Ectodermal cell (in vitro differentiated cells): Measurements from ENCODE around the gene STAC2.

ENCODE experiments used
- H3K27ac ChIP-seq: 2 replicates; pipeline ENCODE4 v1.7.0; 2013; ENCODE audit warnings: mild to moderate bottlenecking, low read depth, low read length; ENCODE audit not compliant: insufficient read depth, poor library complexity, severe bottlenecking
- H3K27me3 ChIP-seq: 2 replicates; pipeline ENCODE4 v1.7.0; 2013; ENCODE audit warnings: mild to moderate bottlenecking, low read length; ENCODE audit not compliant: insufficient read depth, control insufficient read depth, poor library complexity, severe bottlenecking
- H3K36me3 ChIP-seq: one replicate; pipeline ENCODE4 v1.7.0; 2013; ENCODE audit warnings: low read length; ENCODE audit not compliant: control insufficient read depth, insufficient read depth
- H3K4me1 ChIP-seq: one replicate; pipeline ENCODE4 v1.7.0; 2013; ENCODE audit warnings: low read length; ENCODE audit not compliant: control insufficient read depth, insufficient read depth
- H3K4me3 ChIP-seq: 2 replicates; pipeline ENCODE4 v1.7.0; 2013; ENCODE audit warnings: low read depth, low read length, control low read depth; ENCODE audit not compliant: insufficient read depth
- H3K9me3 ChIP-seq: 2 replicates; pipeline ENCODE4 v1.7.0; 2013; ENCODE audit warnings: mild to moderate bottlenecking, low read length, moderate library complexity; ENCODE audit not compliant: control insufficient read depth
- WGBS, 2 experiments: methylation state at CpG; one replicate each; pipeline ENCODE4 v1.1.7; 2013; ENCODE audit warnings: missing lambda C conversion rate in 2 of 2; 5-methylcytosine and 5-hydroxymethylcytosine counted together

STAC2 gene

GRCh38 chr17:39212195-39212810 is 13.4 kb downstream of the STAC2 start:
- H3K27me3 ChIP-seq, result peaks cover 29% of the 10 kb centered on the region
- H3K9me3 ChIP-seq, result no peaks in the 10 kb centered on the region
- H3K27ac ChIP-seq, result no peak overlapping the region
- peaks cover 22% of the 10 kb centered on the region for H3K4me1 ChIP-seq
- H3K4me3 ChIP-seq, result no peak overlapping the region
- WGBS, 2 experiments, result 87 to 91% methylated on average over 11 of the region's 11 CpGs
- no peaks in the 10 kb centered on the region for H3K36me3 ChIP-seq

GRCh38 chr17:39210093-39210434 is 15.7 kb downstream of the STAC2 start:
- H3K9me3 ChIP-seq, result no peaks in the 10 kb centered on the region
- peaks cover 22% of the 10 kb centered on the region for H3K4me1 ChIP-seq
- H3K27ac ChIP-seq, result no peak overlapping the region
- peaks cover 2% of the 10 kb centered on the region for H3K36me3 ChIP-seq
- H3K4me3 ChIP-seq, result peak overlapping the region; percentile 18
- H3K27me3 ChIP-seq, result peaks cover 25% of the 10 kb centered on the region
- WGBS, 2 experiments, result 21% methylated on average over 22 of the region's 22 CpGs

- H3K4me1 ChIP-seq, result peaks cover 22% of the 10 kb centered on the region
- no peaks in the 10 kb centered on the region for H3K9me3 ChIP-seq
- peaks cover 8% of the 10 kb centered on the region for H3K36me3 ChIP-seq
- no peak overlapping the region for H3K27ac ChIP-seq
- H3K4me3 ChIP-seq, result peak overlapping the region; percentile 18
- WGBS, 2 experiments, result 9 to 11% methylated on average over 39 of the region's 39 CpGs
- H3K27me3 ChIP-seq, result peaks cover 25% of the 10 kb centered on the region
These were observed 16.2 kb downstream of the STAC2 start for GRCh38 chr17:39209317-39210092.

GRCh38 chr17:39208893-39209292 is 16.9 kb downstream of the STAC2 start:
- H3K27ac ChIP-seq, result no peak overlapping the region
- peaks cover 22% of the 10 kb centered on the region for H3K4me1 ChIP-seq
- no peaks in the 10 kb centered on the region for H3K9me3 ChIP-seq
- WGBS, 2 experiments, result 60 to 65% methylated on average over 8 of the region's 8 CpGs
- H3K4me3 ChIP-seq, result no peak overlapping the region
- peaks cover 14% of the 10 kb centered on the region for H3K36me3 ChIP-seq
- H3K27me3 ChIP-seq, result peaks cover 25% of the 10 kb centered on the region

- peaks cover 21% of the 10 kb centered on the region for H3K36me3 ChIP-seq
- no peak overlapping the region for H3K27ac ChIP-seq
- H3K4me3 ChIP-seq, result no peak overlapping the region
- peaks cover 25% of the 10 kb centered on the region for H3K27me3 ChIP-seq
- WGBS, 2 experiments, result 82 to 84% methylated on average over 7 of the region's 7 CpGs
- H3K9me3 ChIP-seq, result no peaks in the 10 kb centered on the region
- H3K4me1 ChIP-seq, result peaks cover 22% of the 10 kb centered on the region
These were observed 17.6 kb downstream of the STAC2 start for GRCh38 chr17:39208136-39208535.

- no peaks in the 10 kb centered on the region for H3K9me3 ChIP-seq
- 97% methylated on average over 3 of the region's 3 CpGs for WGBS, 2 experiments
- peaks cover 16% of the 10 kb centered on the region for H3K27me3 ChIP-seq
These were observed 20.6 kb downstream of the STAC2 start for GRCh38 chr17:39205112-39205526.

GRCh38 chr17:39204245-39204644 is 21.5 kb downstream of the STAC2 start:
- Histone ChIP-seq H3K36me3 (peaks cover 38% of the 10 kb centered on the region), H3K4me3 (no peak overlapping the region), H3K27me3 (peaks cover 7% of the 10 kb centered on the region), H3K27ac (no peak overlapping the region), H3K9me3 (no peaks in the 10 kb centered on the region), H3K4me1 (peaks cover 15% of the 10 kb centered on the region)
- WGBS, 2 experiments, result 94 to 98% methylated on average over 8 of the region's 8 CpGs

More at GRCh38 chr17:39205112-39205526, 20.6 kb downstream of the STAC2 start:
- Histone ChIP-seq H3K4me1 (peaks cover 23% of the 10 kb centered on the region), H3K4me3 (no peak overlapping the region), H3K36me3 (peaks cover 38% of the 10 kb centered on the region), H3K27ac (no peak overlapping the region)

- Histone ChIP-seq H3K4me3 (peak overlapping the region; percentile 97), H3K27ac (no peak overlapping the region), H3K9me3 (no peaks in the 10 kb centered on the region), H3K36me3 (peaks cover 38% of the 10 kb centered on the region), H3K4me1 (peaks cover 17% of the 10 kb centered on the region), H3K27me3 (no peaks in the 10 kb centered on the region)
- 65 to 66% methylated on average over 11 of the region's 11 CpGs for WGBS, 2 experiments
These were observed 24.7 kb downstream of the STAC2 start for GRCh38 chr17:39200957-39201510.

GRCh38 chr17:39200070-39200879 is 25.5 kb downstream of the STAC2 start, which contains the start of gene RPL19:
Gene RPL19 (plus strand): TSS chr17:39200283. CDS start chr17:39200345, 62 bp downstream.
- Histone ChIP-seq H3K36me3 (peaks cover 38% of the 10 kb centered on the region), H3K27ac (peak within 1 kb of the TSS; percentile 98), H3K27me3 (no peaks in the 10 kb centered on the region), H3K9me3 (no peaks in the 10 kb centered on the region), H3K4me1 (peaks cover 24% of the 10 kb centered on the region), H3K4me3 (peak within 1 kb of the TSS; percentile 97)
- 1% methylated on average over 52 of the region's 52 CpGs for WGBS, 2 experiments

GRCh38 chr17:39199820-39200069 is 26.0 kb downstream of the STAC2 start:
- Histone ChIP-seq H3K27me3 (no peaks in the 10 kb centered on the region), H3K4me3 (peak overlapping the region; percentile 97), H3K9me3 (no peaks in the 10 kb centered on the region), H3K36me3 (peaks cover 32% of the 10 kb centered on the region), H3K4me1 (peaks cover 30% of the 10 kb centered on the region), H3K27ac (peak overlapping the region; percentile 98)
- 3% methylated on average over 10 of the region's 10 CpGs for WGBS, 2 experiments
